GM12878 (cell line): ENCODE data around the gene SLC38A3.

Experiments used
- CHD1 ChIP-seq: IDR thresholded peaks from 2 replicates; pipeline ENCODE4 v1.6.1; 2012; ENCODE audit warnings: low read depth, low read length, improper control_type of control experiment
- CTCF ChIP-seq, 3 experiments: IDR thresholded peaks in 2 of 3; conservative IDR thresholded peaks in 1 of 3; 2 replicates each; pipeline ENCODE4 v1.5.1; 2011; ENCODE audit warnings: low read depth in 3 of 3, low read length in 3 of 3, mild to moderate bottlenecking in 3 of 3, control low read depth in 2 of 3, moderate library complexity in 2 of 3, inconsistent platforms in 1 of 3, mixed read lengths in 1 of 3; ENCODE audit not compliant: control insufficient read depth in 2 of 3, insufficient read depth in 1 of 3; ENCODE audit errors: extremely low read depth in 1 of 3
- EP300 ChIP-seq, 2 experiments: fragments of 150-350 bp in 1 of 2; IDR thresholded peaks; 2 replicates each; pipeline ENCODE4 v1.6.1; 2011 to 2012; ENCODE audit warnings: low read depth in 2 of 2, low read length in 2 of 2, borderline replicate concordance in 1 of 2, improper control_type of control experiment in 1 of 2, inconsistent platforms in 1 of 2; ENCODE audit not compliant: control insufficient read depth in 1 of 2
- REST ChIP-seq: IDR thresholded peaks from 2 replicates; pipeline ENCODE4 v1.6.1; 2012; ENCODE audit warnings: mild to moderate bottlenecking, low read depth, low read length

GRCh38 chr3:50248387-50248786 lies 43.3 kb downstream of the SLC38A3 start:
- TF ChIP-seq EP300 (IDR thresholded peaks at IDR 0.05; ENCODE audit: borderline replicate concordance in 1 of 2, control insufficient read depth in 1 of 2, low read depth in 2 of 2, low read length in 2 of 2) (no peak), CTCF (IDR thresholded peaks at IDR 0.05 in 2 of 3, conservative IDR thresholded peaks at IDR 0.05 in 1 of 3; ENCODE audit: control insufficient read depth in 2 of 3, extremely low read depth in 1 of 3, insufficient read depth in 1 of 3, low read depth in 3 of 3, low read length in 3 of 3) (no peak), REST (no peak), CHD1 (no peak)
